Progenitor cell of endocrine pancreas (in vitro differentiated cells): ENCODE measurements around the gene OIP5. TPM values are rescaled to one million over a fixed set of nuclear protein-coding genes. Genes with fewer than 3 reads are reported as not detected.
A peak's percentile ranks its signal among the peaks of the same experiment; 100 is the strongest.
"Not testable (repeated sequence)": the region's sequence is repeated elsewhere in the genome, so short reads cannot be mapped to it uniquely, and the experiment has no call there.

ENCODE experiments used
- DNase-seq: peaks from one replicate; pipeline ENCODE4 v3.0.0; 2021; ENCODE audit warnings: low spot score; ENCODE audit not compliant: unreplicated experiment
- H3K27ac Mint-ChIP-seq: 2 replicates; pipeline ENCODE4 v1.8.0; 2021; ENCODE audit warnings: mild to moderate bottlenecking, moderate library complexity, mixed read lengths
- H3K27me3 Mint-ChIP-seq: 2 replicates; pipeline ENCODE4 v1.8.0; 2021; ENCODE audit warnings: mixed read lengths
- H3K36me3 Mint-ChIP-seq: 2 replicates; pipeline ENCODE4 v1.8.0; 2022; ENCODE audit warnings: mixed read lengths; ENCODE audit not compliant: insufficient read depth
- H3K4me1 Mint-ChIP-seq: 2 replicates; pipeline ENCODE4 v1.8.0; 2021; ENCODE audit warnings: low read depth, mixed read lengths
- H3K4me3 Mint-ChIP-seq: 2 replicates; pipeline ENCODE4 v1.8.0; 2021; ENCODE audit warnings: low read depth, mild to moderate bottlenecking, moderate library complexity, mixed read lengths
- H3K9me3 Mint-ChIP-seq: 2 replicates; pipeline ENCODE4 v1.8.0; 2021; ENCODE audit warnings: low read depth, mixed read lengths
- total RNA-seq: library from RNA; stranded (reverse); gene quantifications from 2 replicates; pipeline ENCODE4 v1.2.1, GENCODE V29; 2021
- TF ChIP-seq, protein P1 (sequence below): fragments of 200-600 bp; sonication (generic); IDR thresholded peaks from one replicate; pipeline ENCODE4 v1.5.0; 2021; ENCODE audit warnings: antibody characterized with exemption, mild to moderate bottlenecking; ENCODE audit not compliant: unreplicated experiment

OIP5 gene
- total RNA-seq, 1 donor from 2014 or later, result 9.5 TPM

DNA sequence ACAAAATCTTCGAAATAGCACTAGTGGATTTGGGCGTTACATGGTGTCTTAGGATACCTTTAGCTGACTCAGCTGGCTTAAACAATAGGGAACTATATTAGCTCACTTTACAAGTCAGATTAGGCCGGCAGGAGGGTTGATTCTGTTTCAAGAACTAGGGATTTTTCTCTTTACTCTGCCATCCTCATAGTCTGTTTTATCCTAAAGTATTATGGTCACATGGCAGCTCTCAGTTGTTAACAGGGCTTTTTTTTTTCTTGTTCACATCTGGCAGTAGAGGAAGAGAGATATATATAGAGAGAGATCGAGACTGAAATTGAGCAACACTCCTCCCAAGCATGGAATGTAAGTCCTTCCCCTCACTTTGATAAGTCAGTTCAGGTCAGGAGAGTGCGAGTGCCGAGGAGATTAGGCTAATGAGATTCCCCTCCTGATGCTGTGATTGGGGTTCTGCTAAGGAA, 68.5 kb downstream of the OIP5 start:
- DNase-seq, result no peak
- Mint-ChIP-seq H3K9me3 (no peaks in the 10 kb centered on the region), H3K4me1 (peaks cover 13% of the 10 kb centered on the region), H3K36me3 (peaks cover 20% of the 10 kb centered on the region), H3K4me3 (no peak overlapping the region), H3K27me3 (no peaks in the 10 kb centered on the region), H3K27ac (no peak overlapping the region)
- TF ChIP-seq, protein P1, sequence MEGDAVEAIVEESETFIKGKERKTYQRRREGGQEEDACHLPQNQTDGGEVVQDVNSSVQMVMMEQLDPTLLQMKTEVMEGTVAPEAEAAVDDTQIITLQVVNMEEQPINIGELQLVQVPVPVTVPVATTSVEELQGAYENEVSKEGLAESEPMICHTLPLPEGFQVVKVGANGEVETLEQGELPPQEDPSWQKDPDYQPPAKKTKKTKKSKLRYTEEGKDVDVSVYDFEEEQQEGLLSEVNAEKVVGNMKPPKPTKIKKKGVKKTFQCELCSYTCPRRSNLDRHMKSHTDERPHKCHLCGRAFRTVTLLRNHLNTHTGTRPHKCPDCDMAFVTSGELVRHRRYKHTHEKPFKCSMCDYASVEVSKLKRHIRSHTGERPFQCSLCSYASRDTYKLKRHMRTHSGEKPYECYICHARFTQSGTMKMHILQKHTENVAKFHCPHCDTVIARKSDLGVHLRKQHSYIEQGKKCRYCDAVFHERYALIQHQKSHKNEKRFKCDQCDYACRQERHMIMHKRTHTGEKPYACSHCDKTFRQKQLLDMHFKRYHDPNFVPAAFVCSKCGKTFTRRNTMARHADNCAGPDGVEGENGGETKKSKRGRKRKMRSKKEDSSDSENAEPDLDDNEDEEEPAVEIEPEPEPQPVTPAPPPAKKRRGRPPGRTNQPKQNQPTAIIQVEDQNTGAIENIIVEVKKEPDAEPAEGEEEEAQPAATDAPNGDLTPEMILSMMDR, result no peak

DNA sequence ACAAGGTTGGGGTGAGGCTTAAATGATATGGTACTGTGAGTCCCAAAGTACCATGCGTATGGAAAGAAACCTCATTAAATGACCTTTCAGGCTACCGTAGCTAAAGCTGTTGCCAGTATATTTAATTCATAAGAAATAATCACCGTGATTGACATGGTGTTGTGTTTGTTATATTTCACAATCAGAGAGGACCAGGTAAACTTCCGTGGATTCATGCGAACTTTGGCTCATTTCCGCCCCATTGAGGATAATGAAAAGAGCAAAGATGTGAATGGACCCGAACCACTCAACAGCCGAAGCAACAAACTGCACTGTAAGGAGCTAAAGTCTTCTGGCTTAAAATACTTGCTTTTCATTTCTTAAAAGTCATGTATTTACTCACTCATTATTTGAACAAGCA, 69.8 kb downstream of the OIP5 start:
- no peaks in the 10 kb centered on the region for H3K27me3 Mint-ChIP-seq
- TF ChIP-seq, protein P1, result no peak
- peaks cover 27% of the 10 kb centered on the region for H3K4me1 Mint-ChIP-seq
- no peak for DNase-seq
- peaks cover 19% of the 10 kb centered on the region for H3K36me3 Mint-ChIP-seq
- H3K27ac Mint-ChIP-seq, result no peak overlapping the region
- no peak overlapping the region for H3K4me3 Mint-ChIP-seq
- no peaks in the 10 kb centered on the region for H3K9me3 Mint-ChIP-seq

DNA sequence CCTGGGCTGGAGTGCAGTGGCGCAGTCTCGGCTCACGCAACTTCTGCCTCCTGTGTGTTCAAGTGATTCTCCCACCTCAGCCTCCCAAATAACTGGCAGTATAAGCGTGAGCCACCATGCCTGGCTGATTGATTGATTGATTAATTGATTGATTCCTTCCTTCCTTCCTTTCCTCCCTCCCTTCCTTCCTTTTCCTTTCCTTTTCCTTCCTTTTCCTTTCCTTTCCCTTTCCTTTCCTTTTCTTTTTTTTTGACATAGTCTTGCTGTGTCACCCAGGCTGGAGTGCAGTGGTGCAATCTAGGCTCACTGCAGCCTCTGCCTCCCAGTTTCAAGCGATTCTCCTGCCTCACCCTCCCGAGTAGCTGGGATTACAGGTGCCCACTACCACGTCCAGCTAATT, 71.5 kb downstream of the OIP5 start:
- H3K36me3 Mint-ChIP-seq, result peaks cover 14% of the 10 kb centered on the region
- not testable (repeated sequence) for H3K27ac Mint-ChIP-seq

DNA sequence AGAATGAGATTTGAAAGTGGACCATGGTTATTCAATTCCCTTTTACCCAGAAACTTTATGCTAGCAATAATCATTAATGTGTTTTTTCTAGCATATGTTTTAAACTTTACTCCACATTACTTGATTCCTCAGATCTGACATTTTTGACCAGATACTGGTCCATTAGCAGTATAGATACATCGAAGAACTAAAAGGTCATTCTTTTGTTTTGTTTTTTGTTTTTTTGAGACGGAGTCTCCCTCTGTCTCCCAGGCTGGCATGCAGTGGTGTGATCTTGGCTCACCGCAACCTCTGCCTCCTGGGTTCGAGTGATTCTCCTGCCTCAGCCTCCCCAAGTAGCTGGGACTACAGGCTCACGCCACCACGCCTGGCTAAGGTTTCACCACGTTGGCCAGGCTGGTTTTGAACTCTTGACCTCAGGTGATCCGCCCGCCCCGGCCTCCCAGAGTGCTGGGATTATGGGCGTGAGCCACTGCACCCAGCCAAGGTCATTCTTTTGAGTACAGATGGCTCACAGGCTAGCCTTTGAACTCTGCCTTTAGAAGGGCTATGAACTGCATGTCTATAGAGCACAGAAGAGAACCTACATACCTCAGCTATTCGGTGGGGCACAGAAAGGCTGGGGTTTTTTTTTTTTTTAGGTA, 72.7 kb downstream of the OIP5 start:
- Mint-ChIP-seq H3K4me1 (peaks cover 42% of the 10 kb centered on the region), H3K27ac (no peak overlapping the region), H3K36me3 (peaks cover 15% of the 10 kb centered on the region), H3K27me3 (no peaks in the 10 kb centered on the region), H3K4me3 (peak overlapping the region; percentile 9), H3K9me3 (no peaks in the 10 kb centered on the region)
- TF ChIP-seq, protein P1, result no peak
- no peak for DNase-seq

More for the DNA sequence above, 71.5 kb downstream of the OIP5 start:
- H3K9me3 Mint-ChIP-seq, H3K27me3 Mint-ChIP-seq, H3K4me3 Mint-ChIP-seq, DNase-seq: not testable (repeated sequence)
- H3K4me1 Mint-ChIP-seq, result peaks cover 40% of the 10 kb centered on the region

Other genes starting within 250 kb of the OIP5 start
- 25.9 and 28.1 TPM in 2 replicates for gene INO80, start 216.3 kb downstream of the OIP5 start, total RNA-seq
- not detected in 2 replicates for gene EXD1, start 101.8 kb downstream of the OIP5 start, total RNA-seq
- 89.3 and 89.6 TPM in 2 replicates for gene CHP1, start 101.3 kb downstream of the OIP5 start, total RNA-seq
- 63.9 and 69.2 TPM in 2 replicates for gene NUSAP1, start 290 bp upstream of the OIP5 start, total RNA-seq
- 13.0 and 13.2 TPM in 2 replicates for gene NDUFAF1, start 69.9 kb upstream of the OIP5 start, total RNA-seq
- gene RTF1, start 84.5 kb upstream of the OIP5 start, total RNA-seq, result 58.7 and 59.1 TPM in 2 replicates
- gene ITPKA, start 161.3 kb upstream of the OIP5 start, total RNA-seq, result 0.89 and 1.0 TPM in 2 replicates
- gene LTK, start 181.2 kb upstream of the OIP5 start, total RNA-seq, result 0.55 and 1.2 TPM in 2 replicates
- 63.8 and 69.4 TPM in 2 replicates for gene RPAP1, start 211.7 kb upstream of the OIP5 start, total RNA-seq
- gene TYRO3, start 226.6 kb upstream of the OIP5 start, total RNA-seq, result 86.7 and 106 TPM in 2 replicates